Fibroblast of mammary gland (primary cell): ENCODE results near the gene TNFRSF25.
"Not testable (repeated sequence)": the region's sequence is repeated elsewhere in the genome, so short reads cannot be mapped to it uniquely, and the experiment has no call there.

Source experiments
- DNase-seq: peaks from one replicate; pipeline ENCODE4 v3.0.0-alpha.2; 2010; ENCODE audit warnings: low read depth
- H3K4me3 ChIP-seq: 2 replicates; pipeline ENCODE4 v1.5.1; 2011; ENCODE audit warnings: low read depth, mild to moderate bottlenecking, low read length, moderate library complexity; ENCODE audit not compliant: control insufficient read depth
- TF ChIP-seq, protein P1 (sequence below): conservative IDR thresholded peaks from 2 replicates; pipeline ENCODE4 v1.5.1; 2011; ENCODE audit warnings: low read depth, low read length, inconsistent platforms; ENCODE audit not compliant: control insufficient read depth, insufficient read depth

Gene TNFRSF25

DNA sequence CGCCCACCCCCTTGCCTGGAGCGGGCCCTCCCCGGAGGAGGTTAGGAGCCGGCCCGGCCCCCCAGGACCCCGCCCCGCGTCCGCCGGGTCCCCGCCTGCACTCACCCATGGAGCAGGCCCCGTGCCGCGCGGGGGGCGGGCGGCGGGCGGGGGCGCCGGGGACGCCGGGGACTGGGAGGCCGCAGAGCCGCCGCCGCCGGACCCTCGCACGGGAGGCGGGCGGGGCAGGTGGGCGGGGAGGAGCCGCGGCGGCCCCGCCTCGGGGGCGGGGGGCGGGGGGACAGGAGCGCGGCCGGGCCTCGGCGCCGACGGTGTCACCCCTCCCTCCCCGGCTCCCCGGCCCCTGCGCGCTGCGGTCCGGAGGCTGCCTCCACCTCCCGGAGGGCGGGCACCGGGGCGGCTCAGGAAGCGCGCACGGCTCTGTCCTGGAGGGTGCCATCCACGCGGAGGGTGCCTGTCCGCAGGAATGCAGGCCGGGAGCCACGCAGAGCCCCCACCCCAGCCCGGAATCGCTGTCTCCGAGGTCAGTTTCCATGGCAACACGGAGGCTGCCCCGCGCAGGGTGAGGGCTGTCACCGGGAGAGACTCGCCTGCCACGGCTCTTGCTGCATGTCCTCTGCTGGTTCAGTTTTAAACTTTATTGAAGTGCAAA, 31.4 kb upstream of the TNFRSF25 start:
- no peak for DNase-seq
- TF ChIP-seq, protein P1, sequence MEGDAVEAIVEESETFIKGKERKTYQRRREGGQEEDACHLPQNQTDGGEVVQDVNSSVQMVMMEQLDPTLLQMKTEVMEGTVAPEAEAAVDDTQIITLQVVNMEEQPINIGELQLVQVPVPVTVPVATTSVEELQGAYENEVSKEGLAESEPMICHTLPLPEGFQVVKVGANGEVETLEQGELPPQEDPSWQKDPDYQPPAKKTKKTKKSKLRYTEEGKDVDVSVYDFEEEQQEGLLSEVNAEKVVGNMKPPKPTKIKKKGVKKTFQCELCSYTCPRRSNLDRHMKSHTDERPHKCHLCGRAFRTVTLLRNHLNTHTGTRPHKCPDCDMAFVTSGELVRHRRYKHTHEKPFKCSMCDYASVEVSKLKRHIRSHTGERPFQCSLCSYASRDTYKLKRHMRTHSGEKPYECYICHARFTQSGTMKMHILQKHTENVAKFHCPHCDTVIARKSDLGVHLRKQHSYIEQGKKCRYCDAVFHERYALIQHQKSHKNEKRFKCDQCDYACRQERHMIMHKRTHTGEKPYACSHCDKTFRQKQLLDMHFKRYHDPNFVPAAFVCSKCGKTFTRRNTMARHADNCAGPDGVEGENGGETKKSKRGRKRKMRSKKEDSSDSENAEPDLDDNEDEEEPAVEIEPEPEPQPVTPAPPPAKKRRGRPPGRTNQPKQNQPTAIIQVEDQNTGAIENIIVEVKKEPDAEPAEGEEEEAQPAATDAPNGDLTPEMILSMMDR: no peak
- H3K4me3 ChIP-seq: peak overlapping the region; percentile 43

- no peak for DNase-seq
- peak overlapping the region; percentile 22 for H3K4me3 ChIP-seq
- TF ChIP-seq, protein P1: no peak
Observed at GRCh38 chr1:6496890-6497214, 30.9 kb upstream of the TNFRSF25 start.

DNA sequence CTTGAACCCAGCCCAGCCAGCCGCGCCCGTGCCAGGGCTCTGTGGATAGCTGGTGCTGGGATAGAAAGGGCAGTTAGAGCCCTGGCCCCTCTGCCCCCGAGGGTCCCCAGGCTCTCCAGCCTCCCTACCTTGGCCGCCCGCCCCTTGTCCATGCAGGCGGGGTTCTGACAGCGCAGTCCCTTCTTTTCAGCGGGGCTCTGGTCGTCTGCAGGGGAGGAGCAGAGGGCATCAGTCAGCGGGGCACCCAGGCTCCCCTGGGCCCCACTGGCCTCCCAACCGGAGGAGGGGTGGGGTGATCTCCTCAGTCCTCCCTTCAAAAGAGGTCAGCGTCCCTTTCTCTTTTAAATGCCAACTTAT, 30.4 kb upstream of the TNFRSF25 start:
- TF ChIP-seq, protein P1: no peak
- no peak for DNase-seq
- H3K4me3 ChIP-seq: no peak overlapping the region

DNA sequence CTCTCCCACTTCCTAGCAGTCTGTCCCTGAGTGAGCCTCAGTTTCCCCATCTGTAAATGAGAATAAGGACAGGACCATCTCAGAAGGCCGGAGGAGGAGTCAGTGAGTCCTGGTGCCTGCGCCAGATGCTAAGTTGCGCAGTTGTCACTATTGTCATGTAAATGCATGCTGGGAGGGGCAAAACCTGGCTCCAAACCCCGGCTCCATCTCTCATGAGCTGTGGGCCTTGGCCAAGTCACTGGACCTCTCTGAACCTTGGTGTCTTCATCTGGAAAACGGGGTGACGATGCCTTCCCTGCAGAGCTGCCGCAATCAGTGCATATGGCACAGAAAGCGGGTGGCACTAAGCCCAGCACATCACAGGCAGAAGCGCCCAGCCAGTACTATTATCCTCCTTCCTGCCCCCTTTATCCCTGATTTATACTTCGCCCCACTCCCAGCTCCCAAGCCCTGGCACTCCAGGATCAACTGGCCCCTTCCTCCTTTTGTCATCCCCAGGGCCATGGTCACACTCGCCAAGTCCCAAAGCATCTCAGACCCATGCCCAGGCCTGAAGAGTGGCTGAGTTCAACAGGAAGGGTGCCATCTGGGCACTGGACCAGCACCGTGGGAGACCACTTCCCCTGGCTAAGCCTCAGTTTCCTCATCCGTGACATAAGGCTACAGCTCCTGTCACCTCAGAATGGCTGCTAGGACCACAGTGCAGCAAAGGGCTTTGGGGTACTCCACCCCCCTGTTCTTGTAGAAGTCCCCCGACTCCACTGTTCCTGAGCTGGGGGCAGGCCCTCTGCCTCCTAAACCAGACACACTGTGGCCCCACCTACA, 29.8 kb upstream of the TNFRSF25 start:
- no peak overlapping the region for H3K4me3 ChIP-seq
- DNase-seq: no peak
- TF ChIP-seq, protein P1: no peak

GRCh38 chr1:6495041-6495441, 29.1 kb upstream of the TNFRSF25 start:
- no peak for DNase-seq
- TF ChIP-seq, protein P1: no peak
- no peak overlapping the region for H3K4me3 ChIP-seq

DNA sequence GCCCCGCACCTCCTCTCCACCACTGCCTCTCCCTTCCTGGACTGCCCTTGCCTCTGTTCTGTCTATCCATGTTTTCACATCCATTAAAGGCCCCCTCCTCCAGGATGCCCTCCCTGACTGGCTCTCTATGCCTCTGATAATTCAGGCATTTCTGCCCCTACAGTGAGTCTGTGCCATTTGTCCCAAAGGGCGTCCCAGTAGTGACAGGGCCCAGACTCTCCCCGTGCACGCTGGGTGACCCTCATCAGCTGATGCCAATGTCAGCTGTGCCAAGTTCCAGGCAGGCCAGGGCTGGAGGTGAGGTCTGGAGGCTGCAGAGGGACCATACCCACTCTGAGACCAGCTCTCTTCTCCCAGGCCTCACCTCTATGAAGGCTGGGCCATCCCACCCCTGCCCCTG, 28.7 kb upstream of the TNFRSF25 start:
- DNase-seq: no peak
- H3K4me3 ChIP-seq: no peak overlapping the region
- TF ChIP-seq, protein P1: no peak

DNA sequence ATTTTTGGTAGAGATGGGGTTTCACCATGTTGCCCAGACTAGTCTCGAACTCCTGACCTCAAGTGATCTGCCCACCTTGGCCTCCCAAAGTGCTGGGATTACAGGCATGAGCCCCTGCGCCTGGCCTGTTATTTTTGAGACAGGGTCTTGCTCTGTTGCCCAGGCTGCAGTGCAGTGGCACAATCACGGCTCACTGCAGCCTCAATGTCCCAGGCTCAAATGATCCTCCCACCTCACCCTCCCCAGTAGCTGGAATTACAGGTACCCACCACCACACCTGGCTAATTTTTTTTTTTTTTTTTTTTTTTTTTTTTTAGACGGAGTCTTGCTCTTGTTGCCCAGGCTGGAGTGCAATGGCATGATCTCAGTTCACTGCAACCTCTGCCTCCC, 27.9 kb upstream of the TNFRSF25 start:
- not testable (repeated sequence) for H3K4me3 ChIP-seq, DNase-seq
